SH-SY5Y (cell line): ENCODE measurements around the gene SLC16A12.

Experiments used
- GATA2 ChIP-seq: IDR thresholded peaks from 2 replicates; pipeline ENCODE4 v1.6.1; 2011; ENCODE audit warnings: mild to moderate bottlenecking, low read depth, low read length
- GATA3 ChIP-seq: IDR thresholded peaks from 2 replicates; pipeline ENCODE4 v1.6.1; 2011; ENCODE audit warnings: low read depth, mild to moderate bottlenecking, low read length, moderate library complexity

Gene SLC16A12

DNA sequence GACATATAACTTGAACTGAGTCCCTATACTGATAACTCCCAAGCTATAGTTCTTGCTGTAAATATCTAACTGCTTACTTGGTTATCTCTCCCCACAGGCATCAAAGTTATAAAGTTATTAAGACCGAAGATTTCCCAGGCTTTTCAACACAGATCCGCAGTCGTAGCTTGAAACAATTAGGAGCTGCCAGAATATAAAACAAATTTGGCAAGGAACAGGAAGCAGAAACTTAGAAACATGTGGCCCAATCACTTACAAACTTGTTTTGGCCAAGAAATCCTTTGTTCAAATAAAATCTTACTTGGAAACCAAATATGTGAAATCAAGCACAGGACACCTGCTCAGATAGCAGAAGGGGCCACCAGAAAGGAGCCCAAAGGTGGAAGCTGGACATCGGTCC is 9.0 kb downstream of the SLC16A12 start:
- TF ChIP-seq GATA2 = no peak
- TF ChIP-seq GATA3 = no peak

DNA sequence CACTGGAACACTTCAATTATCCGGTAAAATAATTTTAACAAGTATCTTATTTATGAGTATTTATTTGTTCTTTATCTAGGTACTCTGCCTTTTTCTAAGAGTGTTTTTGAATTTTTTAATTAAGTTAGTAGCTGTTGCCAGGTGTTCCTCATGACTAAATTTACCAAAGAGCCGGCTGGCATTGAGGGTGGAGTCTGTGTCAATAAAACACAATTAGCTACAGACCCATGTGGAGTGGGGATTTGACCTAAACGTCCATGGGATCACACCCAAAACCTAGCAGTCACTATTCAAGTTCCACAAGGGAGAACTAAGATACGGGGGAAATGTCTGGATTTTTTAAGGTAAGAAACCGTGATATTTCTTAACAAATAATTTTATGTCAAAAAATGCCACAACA is 9.8 kb downstream of the SLC16A12 start:
- TF ChIP-seq GATA3 = no peak
- no peak for TF ChIP-seq GATA2

DNA sequence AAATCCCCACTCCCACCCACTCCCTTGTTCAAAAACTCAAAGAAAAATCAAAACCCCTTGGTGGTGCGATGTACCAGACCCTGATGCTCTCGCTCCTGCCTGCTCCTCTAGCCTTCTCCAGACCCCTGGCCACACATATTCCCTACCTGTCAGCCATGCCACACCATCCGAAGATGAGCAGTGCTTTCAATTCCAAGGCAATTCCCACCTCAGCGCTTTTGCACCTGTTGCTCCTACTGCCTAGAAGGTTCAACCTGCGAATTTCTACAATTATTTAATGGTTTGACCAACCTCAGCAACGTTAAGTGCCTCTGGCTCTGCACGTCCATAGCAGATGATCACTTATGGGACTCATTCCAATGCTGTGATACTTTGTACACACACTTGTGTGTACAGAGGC is 11.1 kb downstream of the SLC16A12 start:
- TF ChIP-seq GATA3 = no peak
- no peak for TF ChIP-seq GATA2

DNA sequence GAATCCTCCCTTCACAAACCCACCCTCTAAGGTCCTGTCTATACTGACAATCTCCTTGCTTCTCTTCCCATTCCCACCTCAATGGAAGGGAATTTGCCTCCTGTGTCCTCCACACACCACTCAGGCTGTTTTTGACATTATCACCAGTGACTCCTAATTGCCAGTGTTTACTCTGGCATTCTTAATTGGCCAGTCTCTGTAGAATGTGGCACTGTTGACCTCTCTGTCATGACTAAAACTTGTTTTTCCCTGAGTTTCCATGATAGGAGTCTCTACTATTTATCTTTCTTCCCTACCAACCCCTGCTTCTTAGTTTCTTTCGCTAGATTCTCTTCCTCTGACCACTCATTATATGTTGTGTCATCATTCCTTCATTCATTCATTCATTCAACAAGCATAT is 12.1 kb downstream of the SLC16A12 start:
- TF ChIP-seq GATA3 (no peak), GATA2 (no peak)

DNA sequence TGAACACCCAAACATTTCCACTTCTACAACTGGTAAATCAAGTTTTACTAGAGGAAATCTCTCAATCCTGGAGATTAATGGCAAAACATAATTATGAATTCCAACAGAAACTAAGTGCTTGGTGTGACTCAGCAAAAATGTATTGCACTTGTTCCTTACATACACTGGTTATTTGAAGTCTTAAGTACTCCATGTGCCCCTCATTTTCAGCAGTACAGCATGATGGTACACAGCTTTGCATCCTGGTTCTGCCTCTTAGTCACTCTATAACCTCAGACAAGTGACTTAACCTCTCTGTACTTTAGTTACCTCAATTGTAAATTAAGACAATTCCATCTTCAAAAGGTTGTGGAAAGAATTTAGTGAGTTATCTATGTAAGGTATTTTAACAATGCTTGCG is 12.9 kb downstream of the SLC16A12 start:
- TF ChIP-seq GATA3 = no peak
- TF ChIP-seq GATA2 = no peak

DNA sequence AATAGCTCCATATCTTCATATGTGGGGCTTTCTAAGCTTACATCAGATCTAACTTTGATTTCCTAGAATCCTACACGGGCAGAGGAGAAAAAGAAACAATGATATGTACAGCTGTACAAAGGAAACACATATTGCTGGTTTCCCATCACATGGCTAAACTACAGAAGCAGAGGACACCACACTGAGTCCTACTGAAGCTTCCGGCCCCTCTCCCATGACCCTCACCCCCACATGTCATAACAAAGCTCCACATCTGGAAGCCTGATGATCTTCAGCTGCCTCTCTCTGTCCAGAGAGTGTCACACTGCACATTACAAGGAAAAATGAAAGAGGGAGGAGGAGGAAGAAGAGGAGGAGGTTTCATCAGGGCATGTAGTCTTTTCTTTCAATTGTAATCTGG is 14.0 kb downstream of the SLC16A12 start:
- TF ChIP-seq GATA2 = no peak
- no peak for TF ChIP-seq GATA3

DNA sequence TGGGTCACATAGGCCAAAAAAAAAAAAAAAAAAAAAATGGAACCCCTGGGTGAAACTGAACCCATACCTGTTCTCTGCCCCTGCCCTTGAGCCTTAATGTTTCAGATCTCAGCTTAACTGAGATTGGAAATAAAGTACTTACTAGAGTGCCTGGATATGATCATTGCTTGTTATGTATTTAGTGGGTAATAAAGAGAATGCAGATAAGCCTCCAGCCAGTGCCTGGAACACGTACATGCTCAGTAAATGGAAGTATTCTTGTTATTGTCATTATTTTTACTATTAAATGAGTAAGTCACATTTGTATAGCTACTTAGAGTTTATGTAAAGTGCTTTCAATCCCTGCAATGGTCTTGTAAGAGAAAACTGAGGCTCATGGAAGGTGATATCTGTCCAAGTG is 14.7 kb downstream of the SLC16A12 start:
- TF ChIP-seq GATA2 (no peak), GATA3 (0 out of 2 replicates have a peak, but pooled peaks have one; percentile 21)

DNA sequence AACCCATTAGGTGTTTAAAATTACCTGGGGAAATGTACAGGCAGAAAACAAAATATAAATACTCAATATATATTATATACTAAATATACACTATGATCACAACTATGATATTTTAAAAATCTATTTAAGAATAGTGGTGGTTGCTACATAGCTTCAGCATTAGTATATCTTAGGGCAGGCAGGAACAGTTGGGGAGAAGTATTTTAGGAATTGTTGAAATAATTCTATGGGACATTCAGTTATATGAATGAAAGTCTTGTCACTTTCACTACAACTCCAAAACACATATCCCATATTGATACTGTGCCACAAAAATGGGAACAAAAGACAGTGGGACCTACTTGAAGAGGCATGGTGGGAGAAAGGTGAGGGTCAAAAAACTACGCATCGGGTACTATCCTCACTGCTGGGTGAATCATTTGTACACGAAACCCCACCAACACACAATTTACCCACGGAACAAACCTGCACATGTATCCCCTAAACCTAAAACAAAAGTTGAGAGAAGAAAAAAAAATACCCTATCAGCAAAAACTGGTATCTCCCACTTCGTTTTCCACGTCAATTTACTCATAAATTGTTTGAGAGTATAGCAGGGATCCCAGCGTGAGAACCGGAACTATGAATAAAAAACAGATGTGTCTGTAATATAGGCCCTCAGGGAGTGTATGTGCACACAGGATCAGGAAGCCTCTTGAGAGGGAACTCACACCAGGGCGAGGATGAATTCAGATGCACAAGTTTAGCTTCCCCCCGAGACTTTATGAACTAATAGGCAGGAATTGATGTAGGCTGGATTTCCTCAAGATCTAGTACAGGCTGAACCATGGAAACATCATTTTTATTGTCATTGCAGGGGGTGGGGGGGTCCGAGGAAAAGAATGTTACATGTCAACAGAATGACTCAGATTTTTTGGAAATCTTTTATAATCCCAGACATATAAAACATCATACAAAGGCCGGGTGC is 16.2 kb downstream of the SLC16A12 start:
- TF ChIP-seq GATA3 (no peak), GATA2 (no peak)

DNA sequence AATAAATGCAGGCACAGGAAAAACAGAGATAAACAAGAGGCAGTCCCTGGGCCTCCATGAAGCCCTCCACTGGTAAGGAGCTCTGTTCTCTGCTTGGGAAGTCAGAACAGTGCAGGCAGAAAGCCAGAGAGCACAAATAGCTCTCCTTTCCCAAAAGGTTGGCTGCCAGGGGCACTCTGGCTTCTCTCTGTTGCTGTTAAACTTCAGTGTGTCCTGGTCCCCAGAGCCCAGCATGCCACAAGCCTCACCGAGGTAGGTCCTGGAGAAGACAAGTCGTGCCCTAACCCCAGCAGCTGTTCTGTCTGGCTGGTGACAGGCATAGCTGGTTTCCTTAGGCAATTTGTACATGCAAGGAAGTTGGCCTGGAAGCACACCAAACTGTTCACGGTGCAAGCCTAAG is 17.3 kb downstream of the SLC16A12 start:
- TF ChIP-seq GATA2 (no peak), GATA3 (no peak)

DNA sequence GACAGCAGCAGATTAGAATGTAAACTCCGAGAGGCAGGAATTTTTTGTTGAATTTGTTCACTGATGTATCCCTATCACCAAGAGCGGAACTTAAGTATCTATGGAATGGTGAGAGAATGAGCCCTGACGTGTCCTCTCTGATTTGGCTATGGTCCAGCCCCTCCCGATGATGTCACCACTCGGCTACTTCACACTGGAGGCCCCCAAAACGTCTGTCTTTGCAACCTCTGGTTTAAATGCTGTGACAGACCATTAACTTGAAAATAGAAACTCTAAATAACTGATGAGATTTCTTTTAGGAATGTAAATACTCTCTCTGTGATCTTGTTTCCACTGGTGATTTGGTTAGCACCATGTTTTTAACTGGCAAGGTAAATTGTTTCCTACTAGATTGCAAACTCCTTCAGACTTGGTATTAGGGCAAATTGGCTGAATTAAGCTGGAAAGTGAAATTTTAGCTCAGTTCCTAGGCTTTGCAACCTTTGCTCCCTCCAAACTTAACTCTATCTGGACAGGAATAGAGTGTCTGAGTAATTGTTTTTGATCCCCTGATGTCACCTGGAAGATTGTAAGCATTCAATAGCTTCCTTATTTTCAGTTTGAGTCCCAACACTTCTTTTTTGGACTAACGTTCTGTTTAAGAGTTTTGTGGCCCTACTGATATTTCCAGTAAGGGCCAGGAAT is 19.1 kb downstream of the SLC16A12 start:
- TF ChIP-seq GATA2 (no peak), GATA3 (no peak)

DNA sequence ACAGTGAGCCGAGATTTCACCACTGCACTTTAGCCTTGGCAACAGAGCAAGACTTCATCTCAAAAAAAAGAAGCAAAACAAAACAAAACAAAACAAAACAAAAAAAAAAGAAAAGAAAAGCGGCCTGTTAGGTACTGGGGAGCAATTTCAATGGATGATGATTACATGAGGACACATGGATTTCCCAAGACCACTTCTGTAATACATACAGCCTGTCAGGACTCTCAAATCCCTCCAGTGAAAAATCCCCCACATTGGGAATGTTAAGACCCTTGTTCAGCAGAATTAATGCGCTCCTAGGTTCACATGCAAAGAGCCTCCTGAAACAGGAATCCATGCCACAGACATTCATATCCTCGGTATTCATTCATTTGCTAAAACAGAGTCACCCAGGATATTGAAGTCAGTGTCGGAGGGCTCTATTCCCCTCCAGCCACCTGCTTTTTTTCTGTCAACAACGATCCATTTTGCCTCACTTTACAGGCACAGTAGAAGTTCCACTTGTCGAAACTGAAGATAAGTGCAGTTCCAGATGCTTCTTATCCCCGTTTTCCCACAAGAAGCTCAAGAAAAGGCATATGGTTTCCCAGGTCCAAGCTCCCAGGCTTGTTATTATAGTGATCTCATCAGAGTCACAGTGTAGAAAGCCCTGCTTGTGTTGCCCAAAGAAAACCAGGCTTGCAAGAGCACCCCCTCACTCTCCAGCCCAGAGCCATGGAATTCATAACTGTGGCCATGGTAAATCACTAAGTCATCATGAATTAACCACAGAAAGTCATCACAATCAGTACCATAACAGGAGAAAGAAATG is 20.2 kb downstream of the SLC16A12 start:
- TF ChIP-seq GATA3 (no peak), GATA2 (no peak)

DNA sequence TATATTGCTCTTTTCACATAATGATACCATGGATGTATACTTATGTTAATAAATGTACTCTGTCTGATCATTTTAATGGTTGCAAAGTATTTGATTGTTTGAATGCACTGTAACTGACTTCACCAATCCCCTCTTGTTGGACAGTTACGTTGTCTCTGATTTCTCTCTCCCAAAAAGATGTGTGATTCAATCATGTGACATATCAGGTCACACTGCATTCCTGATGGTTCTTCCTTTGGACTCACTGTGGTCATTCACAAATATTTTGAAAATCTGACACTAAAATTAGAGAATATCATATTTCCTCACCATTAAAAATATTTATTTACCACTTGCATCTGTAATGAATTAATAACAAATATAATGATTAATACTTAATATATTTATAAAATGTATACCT is 22.2 kb downstream of the SLC16A12 start:
- TF ChIP-seq GATA2 (no peak), GATA3 (no peak)

DNA sequence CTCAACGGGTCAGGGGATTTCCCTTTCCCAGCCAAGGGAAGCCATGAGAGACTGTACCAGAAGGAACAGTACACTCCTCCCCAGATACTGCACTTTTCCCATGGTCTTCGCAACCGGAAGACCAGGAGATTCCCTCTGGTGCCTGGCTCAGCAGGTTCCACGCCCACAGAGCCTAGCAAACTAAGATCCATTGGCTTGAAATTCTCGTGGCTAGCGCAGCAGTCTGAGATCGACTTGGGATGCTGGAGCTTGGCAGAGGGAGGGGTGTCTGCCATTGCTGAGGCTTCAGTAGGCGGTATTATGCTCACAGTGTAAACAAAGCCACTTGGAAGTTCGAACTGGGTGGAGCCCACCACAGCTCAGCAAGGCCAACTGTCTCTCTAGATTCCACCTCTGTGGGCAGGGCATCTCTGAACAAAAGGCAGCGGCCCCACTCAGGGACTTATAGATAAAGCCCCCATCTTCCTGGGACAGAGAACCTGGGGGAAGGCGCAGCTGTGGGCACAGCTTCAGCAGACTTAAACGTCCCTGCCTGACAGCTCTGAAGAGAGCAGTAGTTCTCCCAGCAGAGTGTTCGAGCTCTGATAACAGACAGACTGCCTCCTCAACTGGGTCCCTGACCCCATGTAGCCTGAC is 29.6 kb downstream of the SLC16A12 start:
- TF ChIP-seq GATA2 (no peak), GATA3 (no peak)

DNA sequence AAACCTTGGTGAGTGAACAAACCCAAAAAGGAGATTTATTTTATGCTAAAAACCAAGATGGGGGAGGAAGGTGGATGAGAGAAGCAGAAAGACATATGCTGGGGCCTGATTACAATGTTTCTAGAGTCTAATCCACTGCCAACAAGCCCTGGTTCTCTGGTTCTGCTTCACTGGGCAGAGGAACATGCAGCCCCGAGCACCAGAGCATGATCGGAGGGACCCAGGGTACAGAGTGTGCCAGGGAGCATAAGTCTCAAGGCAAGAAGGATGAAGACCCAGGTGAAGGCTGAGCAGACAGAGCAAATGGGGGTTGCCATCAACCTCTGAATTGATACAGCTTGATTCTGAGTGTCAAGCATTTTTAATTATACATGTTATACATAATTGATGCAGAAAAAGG is 30.7 kb downstream of the SLC16A12 start:
- TF ChIP-seq GATA2 (no peak), GATA3 (no peak)
